Fibroblast of skin of left quadriceps (primary cell): ENCODE data around the gene PREX1.

Experiments
- DNase-seq, 2 experiments: peaks; one replicate each; pipeline ENCODE4 v3.0.0-alpha.2; 2013; ENCODE audit warnings: low read depth in 2 of 2

PREX1 gene

GRCh38 chr20:48683467-48684175 lies 144.2 kb downstream of the PREX1 start:
- no peak for DNase-seq

GRCh38 chr20:48682529-48683363 lies 145.1 kb downstream of the PREX1 start:
- DNase-seq: peak; percentile 97 to 98

- DNase-seq: no peak
These were observed 145.8 kb downstream of the PREX1 start for GRCh38 chr20:48681873-48682426.

GRCh38 chr20:48681201-48681872 lies 146.5 kb downstream of the PREX1 start:
- DNase-seq: no peak

GRCh38 chr20:48680650-48681049 lies 147.1 kb downstream of the PREX1 start:
- DNase-seq: no peak

- DNase-seq: no peak
These were observed 148.2 kb downstream of the PREX1 start for GRCh38 chr20:48679599-48679998.

- no peak for DNase-seq
These were observed 148.8 kb downstream of the PREX1 start for GRCh38 chr20:48679011-48679410.

GRCh38 chr20:48678421-48678820 lies 149.4 kb downstream of the PREX1 start:
- no peak for DNase-seq

GRCh38 chr20:48676795-48677460 lies 150.9 kb downstream of the PREX1 start:
- no peak for DNase-seq

- no peak for DNase-seq
These were observed 151.7 kb downstream of the PREX1 start for GRCh38 chr20:48676125-48676524.

GRCh38 chr20:48674461-48674860 lies 153.3 kb downstream of the PREX1 start:
- DNase-seq: no peak

GRCh38 chr20:48673507-48673906 lies 154.3 kb downstream of the PREX1 start:
- DNase-seq: no peak

GRCh38 chr20:48672324-48672723 lies 155.5 kb downstream of the PREX1 start:
- DNase-seq: no peak

GRCh38 chr20:48671141-48671540 lies 156.7 kb downstream of the PREX1 start:
- DNase-seq: no peak

GRCh38 chr20:48669946-48670605 lies 157.7 kb downstream of the PREX1 start:
- no peak for DNase-seq

GRCh38 chr20:48668451-48668946 lies 159.3 kb downstream of the PREX1 start:
- no peak for DNase-seq

- no peak for DNase-seq
These were observed 159.8 kb downstream of the PREX1 start for GRCh38 chr20:48667889-48668413.

GRCh38 chr20:48667481-48667880 lies 160.3 kb downstream of the PREX1 start:
- no peak for DNase-seq

GRCh38 chr20:48665785-48666184 lies 162.0 kb downstream of the PREX1 start:
- DNase-seq: no peak

- DNase-seq: no peak
These were observed 165.1 kb downstream of the PREX1 start for GRCh38 chr20:48662711-48663110.
